Peyer's patch (tissue), 4 donors: ENCODE data around the gene CNDP2.

Source experiments
- POLR2A ChIP-seq, 2 donors: fragments of 450-650 bp; IDR thresholded peaks; one replicate each; pipeline ENCODE4 v1.5.1; 2017; ENCODE audit warnings: antibody characterized with exemption in 2 of 2, mild to moderate bottlenecking in 2 of 2, moderate library complexity in 2 of 2
- TF ChIP-seq, protein P1 (sequence below), 6 experiments: fragments of 450-650 bp in 4 of 6; fragments of 200-600 bp in 2 of 6; sonication (generic) in 1 of 6; IDR thresholded peaks; one replicate each; pipeline ENCODE4 v1.5.1; 2017 to 2019; ENCODE audit warnings: antibody characterized with exemption in 6 of 6, mild to moderate bottlenecking in 3 of 6, moderate library complexity in 1 of 6

DNA sequence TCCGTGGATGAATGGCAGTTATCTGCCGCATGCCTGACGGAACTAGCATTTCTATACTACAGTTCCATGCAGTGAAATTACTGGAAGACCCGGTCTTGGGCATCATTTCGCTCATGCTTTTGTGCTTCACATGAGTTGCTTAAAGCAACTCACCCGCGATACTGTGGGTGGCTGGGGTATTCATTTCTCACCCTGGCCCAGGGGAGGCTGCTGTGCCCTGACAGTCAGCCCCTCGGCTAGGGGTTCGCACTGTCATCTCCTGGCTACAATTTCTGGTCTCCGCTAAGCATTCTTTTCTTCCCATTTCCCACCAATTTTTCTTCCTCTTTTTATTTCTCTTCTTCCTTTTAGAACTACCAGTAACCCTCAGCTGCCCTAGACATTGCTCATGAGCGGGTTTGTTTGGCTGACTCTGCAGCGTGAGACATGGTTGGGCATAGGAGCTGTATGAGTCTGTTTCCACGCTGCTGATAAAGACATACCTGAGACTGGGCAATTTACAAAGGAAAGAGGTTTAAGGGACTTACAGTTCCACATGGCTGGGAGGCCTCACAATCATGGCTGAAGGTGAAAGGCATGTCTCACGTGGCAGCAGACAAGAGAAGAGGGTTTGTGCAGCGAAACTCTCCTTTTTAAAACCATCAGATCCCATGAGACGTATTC lies 16.5 kb upstream of the CNDP2 start:
- TF ChIP-seq, protein P1, sequence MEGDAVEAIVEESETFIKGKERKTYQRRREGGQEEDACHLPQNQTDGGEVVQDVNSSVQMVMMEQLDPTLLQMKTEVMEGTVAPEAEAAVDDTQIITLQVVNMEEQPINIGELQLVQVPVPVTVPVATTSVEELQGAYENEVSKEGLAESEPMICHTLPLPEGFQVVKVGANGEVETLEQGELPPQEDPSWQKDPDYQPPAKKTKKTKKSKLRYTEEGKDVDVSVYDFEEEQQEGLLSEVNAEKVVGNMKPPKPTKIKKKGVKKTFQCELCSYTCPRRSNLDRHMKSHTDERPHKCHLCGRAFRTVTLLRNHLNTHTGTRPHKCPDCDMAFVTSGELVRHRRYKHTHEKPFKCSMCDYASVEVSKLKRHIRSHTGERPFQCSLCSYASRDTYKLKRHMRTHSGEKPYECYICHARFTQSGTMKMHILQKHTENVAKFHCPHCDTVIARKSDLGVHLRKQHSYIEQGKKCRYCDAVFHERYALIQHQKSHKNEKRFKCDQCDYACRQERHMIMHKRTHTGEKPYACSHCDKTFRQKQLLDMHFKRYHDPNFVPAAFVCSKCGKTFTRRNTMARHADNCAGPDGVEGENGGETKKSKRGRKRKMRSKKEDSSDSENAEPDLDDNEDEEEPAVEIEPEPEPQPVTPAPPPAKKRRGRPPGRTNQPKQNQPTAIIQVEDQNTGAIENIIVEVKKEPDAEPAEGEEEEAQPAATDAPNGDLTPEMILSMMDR (IDR thresholded peaks at IDR 0.05) = no peak
- TF ChIP-seq POLR2A (IDR thresholded peaks at IDR 0.05) = no peak
